GM23248 (cell line): ENCODE data around the gene TMEM250. TPM values are rescaled to one million over a fixed set of nuclear protein-coding genes. Genes with fewer than 3 reads are reported as not detected.

Experiments
- DNase-seq: peaks from one replicate; pipeline ENCODE4 v3.0.0-alpha.2; 2015
- H2AFZ ChIP-seq: fragments of 200-600 bp; sonication (generic); 2 replicates; pipeline ENCODE4 v1.6.1; 2016; ENCODE audit warnings: antibody characterized with exemption
- H3F3A ChIP-seq: fragments of 200-600 bp; sonication (generic); 2 replicates; pipeline ENCODE4 v1.6.1; 2016; ENCODE audit warnings: mild to moderate bottlenecking, antibody characterized with exemption, mixed run types; ENCODE audit not compliant: insufficient read depth
- H3K27ac ChIP-seq: fragments of 200-600 bp; sonication (generic); 2 replicates; pipeline ENCODE4 v1.5.1; 2016; ENCODE audit warnings: mild to moderate bottlenecking
- H3K27me3 ChIP-seq: fragments of 200-600 bp; sonication (generic); replicated peaks from 2 replicates; pipeline ENCODE4 v1.6.1; 2016; ENCODE audit warnings: mild to moderate bottlenecking; ENCODE audit not compliant: insufficient read depth
- H3K36me3 ChIP-seq: fragments of 200-600 bp; sonication (generic); 2 replicates; pipeline ENCODE4 v1.6.1; 2016; ENCODE audit warnings: low read depth, mild to moderate bottlenecking
- H3K4me1 ChIP-seq: fragments of 200-600 bp; sonication (generic); 2 replicates; pipeline ENCODE4 v1.6.1; 2016; ENCODE audit warnings: mild to moderate bottlenecking; ENCODE audit not compliant: insufficient read depth
- H3K4me2 ChIP-seq: fragments of 200-600 bp; sonication (generic); one replicate; pipeline ENCODE4 v1.6.1; 2016; ENCODE audit warnings: mild to moderate bottlenecking; ENCODE audit not compliant: unreplicated experiment
- H3K4me3 ChIP-seq: fragments of 200-600 bp; sonication (generic); 2 replicates; pipeline ENCODE4 v1.5.1; 2016; ENCODE audit warnings: mild to moderate bottlenecking
- H3K79me2 ChIP-seq: fragments of 200-600 bp; sonication (generic); 2 replicates; pipeline ENCODE4 v1.6.1; 2016; ENCODE audit warnings: mild to moderate bottlenecking; ENCODE audit not compliant: insufficient read depth
- H3K9ac ChIP-seq: fragments of 200-600 bp; sonication (generic); 2 replicates; pipeline ENCODE4 v1.6.1; 2016; ENCODE audit warnings: mild to moderate bottlenecking
- H3K9me2 ChIP-seq: fragments of 200-600 bp; sonication (generic); 2 replicates; pipeline ENCODE4 v1.6.1; 2016; ENCODE audit warnings: mixed run types, mild to moderate bottlenecking, moderate library complexity; ENCODE audit not compliant: insufficient read depth
- H3K9me3 ChIP-seq: fragments of 200-600 bp; sonication (generic); one replicate; pipeline ENCODE4 v1.6.1; 2017; ENCODE audit warnings: low read depth
- H4K20me1 ChIP-seq: fragments of 200-600 bp; sonication (generic); 2 replicates; pipeline ENCODE4 v1.6.0; 2016; ENCODE audit not compliant: insufficient read depth
- EZH2 ChIP-seq: fragments of 200-600 bp; sonication (generic); IDR thresholded peaks from 2 replicates; pipeline ENCODE4 v1.6.1; 2018; ENCODE audit warnings: antibody characterized with exemption, mild to moderate bottlenecking; ENCODE audit not compliant: insufficient read depth, poor library complexity, severe bottlenecking
- EZH2phosphoT487 ChIP-seq: fragments of 200-600 bp; sonication (generic); IDR thresholded peaks from 2 replicates; pipeline ENCODE4 v1.6.1; 2018; ENCODE audit warnings: antibody characterized with exemption, moderate library complexity, mild to moderate bottlenecking, low read depth; ENCODE audit not compliant: insufficient read depth
- WGBS, 2 experiments: methylation state at CpG; one replicate each; pipeline ENCODE4 v1.1.6; 2015 to 2017; ENCODE audit warnings: low lambda C conversion rate in 2 of 2, low coverage in 1 of 2; ENCODE audit errors: missing lambda C conversion rate in 2 of 2; 5-methylcytosine and 5-hydroxymethylcytosine counted together
- in situ Hi-C: fragments of 300-500 bp; cut with MboI; formaldehyde crosslinking; loops from 2 replicates; pipeline ENCODE4 v1.15.0; 2020
- polyA plus RNA-seq: library from polyadenylated mRNA; unstranded; fragments of >200 nt; fragmentation: Nextera tagmentation; extraction: Ambion mirVana; gene quantifications from 2 replicates; pipeline ENCODE4 v1.2.1, GENCODE V29; 2016
- total RNA-seq: library from RNA; depleted of rRNA; stranded (reverse); fragments of >200 nt; shearing (Covaris generic); gene quantifications from 2 replicates; pipeline ENCODE4 v1.2.3, GENCODE V29; 2014

Gene TMEM250
- total and polyA plus RNA-seq, 2 experiments from 2014 or later = 25.9 to 69.7 TPM

GRCh38 chr9:136079211-136079915 is 39.3 kb downstream of the TMEM250 start:
- Histone ChIP-seq H3F3A (no peaks in the 10 kb centered on the region), H3K9ac (no peak overlapping the region), H3K4me2 (no peak overlapping the region), H3K27me3 (no peaks in the 10 kb centered on the region), H2AFZ (no peak overlapping the region), H3K79me2 (peaks cover 88% of the 10 kb centered on the region), H3K27ac (no peak overlapping the region), H4K20me1 (peaks cover 4% of the 10 kb centered on the region; the same call in 1 of the 2 replicates), H3K4me3 (no peak overlapping the region), H3K9me2 (no peaks in the 10 kb centered on the region), H3K36me3 (no peaks in the 10 kb centered on the region), H3K4me1 (no peaks in the 10 kb centered on the region), H3K9me3 (no peaks in the 10 kb centered on the region)
- in situ Hi-C loops = no loop called here
- no peak for DNase-seq
- 72 to 79% methylated on average over 16 of the region's 16 CpGs for WGBS, 2 experiments
- TF ChIP-seq EZH2phosphoT487 = no peak
- TF ChIP-seq EZH2 = no peak

- Histone ChIP-seq H4K20me1 (peaks cover 4% of the 10 kb centered on the region; the same call in 1 of the 2 replicates), H3F3A (no peaks in the 10 kb centered on the region), H3K36me3 (no peaks in the 10 kb centered on the region), H3K27me3 (no peaks in the 10 kb centered on the region), H2AFZ (no peak overlapping the region), H3K9me3 (no peaks in the 10 kb centered on the region), H3K79me2 (peaks cover 92% of the 10 kb centered on the region), H3K27ac (no peak overlapping the region), H3K4me1 (no peaks in the 10 kb centered on the region), H3K9ac (no peak overlapping the region), H3K4me2 (no peak overlapping the region), H3K4me3 (no peak overlapping the region), H3K9me2 (no peaks in the 10 kb centered on the region)
- in situ Hi-C loops = no loop called here
- no peak for DNase-seq
- WGBS, 2 experiments = 90% methylated on average over 26 to 27 of the region's 27 CpGs
- TF ChIP-seq EZH2 (no peak), EZH2phosphoT487 (no peak)
Measured at GRCh38 chr9:136078498-136079011, 40.1 kb downstream of the TMEM250 start.

- H3K36me3 ChIP-seq = no peaks in the 10 kb centered on the region
- in situ Hi-C loops = no loop called here
- peaks cover 4% of the 10 kb centered on the region; the same call in 1 of the 2 replicates for H4K20me1 ChIP-seq
- WGBS, 2 experiments = 84 to 85% methylated on average over 12 of the region's 12 CpGs
- H2AFZ ChIP-seq = no peak overlapping the region
- no peaks in the 10 kb centered on the region for H3K27me3 ChIP-seq
- no peak overlapping the region for H3K4me3 ChIP-seq
- H3K9ac ChIP-seq = no peak overlapping the region
- H3K4me1 ChIP-seq = no peaks in the 10 kb centered on the region
- peaks cover 94% of the 10 kb centered on the region for H3K79me2 ChIP-seq
- no peak overlapping the region for H3K4me2 ChIP-seq
- TF ChIP-seq EZH2phosphoT487 (no peak), EZH2 (no peak)
- DNase-seq = no peak
- H3K9me3 ChIP-seq = no peaks in the 10 kb centered on the region
- no peak overlapping the region for H3K27ac ChIP-seq
- H3K9me2 ChIP-seq = no peaks in the 10 kb centered on the region
- no peaks in the 10 kb centered on the region for H3F3A ChIP-seq
Measured at GRCh38 chr9:136078024-136078423, 40.7 kb downstream of the TMEM250 start.

GRCh38 chr9:136077491-136077890 is 41.2 kb downstream of the TMEM250 start:
- H3F3A ChIP-seq = no peaks in the 10 kb centered on the region
- H3K4me3 ChIP-seq = no peak overlapping the region
- no peaks in the 10 kb centered on the region for H3K27me3 ChIP-seq
- H3K4me1 ChIP-seq = no peaks in the 10 kb centered on the region
- no peak overlapping the region for H3K27ac ChIP-seq
- H3K9me3 ChIP-seq = no peaks in the 10 kb centered on the region
- no peaks in the 10 kb centered on the region for H3K9me2 ChIP-seq
- H3K79me2 ChIP-seq = peaks cover 94% of the 10 kb centered on the region
- in situ Hi-C loops = no loop called here
- no peak overlapping the region for H3K9ac ChIP-seq
- peaks cover 4% of the 10 kb centered on the region; the same call in 1 of the 2 replicates for H4K20me1 ChIP-seq
- H3K4me2 ChIP-seq = no peak overlapping the region
- TF ChIP-seq EZH2 = no peak
- TF ChIP-seq EZH2phosphoT487 = no peak
- no peak for DNase-seq
- no peak overlapping the region for H2AFZ ChIP-seq
- 78 to 85% methylated on average over 8 of the region's 8 CpGs for WGBS, 2 experiments
- no peaks in the 10 kb centered on the region for H3K36me3 ChIP-seq
